GM13976 (cell line): Measurements from ENCODE around the gene USP37.

Source experiments
- DNase-seq: peaks from one replicate; pipeline ENCODE4 v3.0.0; 2012; ENCODE audit warnings: low spot score
- in situ Hi-C: fragments of 300-500 bp; cut with MboI; formaldehyde crosslinking; loops from one replicate; pipeline ENCODE4 v1.12.0; 2022; ENCODE audit warnings: low sequenced_read_pairs, mixed read lengths, inconsistent platforms; ENCODE audit not compliant: unreplicated experiment
- TF ChIP-seq, protein P1 (sequence below): IDR thresholded peaks from 2 replicates; pipeline ENCODE4 v1.5.1; 2012; ENCODE audit warnings: borderline replicate concordance, mild to moderate bottlenecking; ENCODE audit not compliant: insufficient read depth; ENCODE audit errors: extremely low read depth, missing control alignments, control extremely low read depth

USP37 gene

DNA sequence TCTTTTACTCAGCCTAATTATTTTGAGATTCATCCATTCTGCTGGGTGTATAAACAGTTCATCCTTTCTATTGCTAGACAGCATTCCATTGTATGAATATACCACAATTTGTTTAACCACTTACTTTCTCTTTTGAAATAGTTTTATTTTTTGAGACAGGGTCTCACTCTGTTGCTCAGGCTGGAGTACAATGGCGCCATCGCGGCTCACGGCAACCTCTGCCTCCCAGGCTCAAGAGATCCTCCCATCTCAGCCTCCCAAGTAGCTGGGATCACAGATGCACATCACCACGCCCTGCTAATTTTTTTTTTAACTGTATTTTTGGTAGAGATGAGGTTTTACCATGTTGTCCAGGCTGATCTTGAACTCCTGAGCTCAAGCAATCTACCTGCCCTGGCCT is 54.5 kb downstream of the USP37 start:
- no peak for DNase-seq
- TF ChIP-seq, protein P1, sequence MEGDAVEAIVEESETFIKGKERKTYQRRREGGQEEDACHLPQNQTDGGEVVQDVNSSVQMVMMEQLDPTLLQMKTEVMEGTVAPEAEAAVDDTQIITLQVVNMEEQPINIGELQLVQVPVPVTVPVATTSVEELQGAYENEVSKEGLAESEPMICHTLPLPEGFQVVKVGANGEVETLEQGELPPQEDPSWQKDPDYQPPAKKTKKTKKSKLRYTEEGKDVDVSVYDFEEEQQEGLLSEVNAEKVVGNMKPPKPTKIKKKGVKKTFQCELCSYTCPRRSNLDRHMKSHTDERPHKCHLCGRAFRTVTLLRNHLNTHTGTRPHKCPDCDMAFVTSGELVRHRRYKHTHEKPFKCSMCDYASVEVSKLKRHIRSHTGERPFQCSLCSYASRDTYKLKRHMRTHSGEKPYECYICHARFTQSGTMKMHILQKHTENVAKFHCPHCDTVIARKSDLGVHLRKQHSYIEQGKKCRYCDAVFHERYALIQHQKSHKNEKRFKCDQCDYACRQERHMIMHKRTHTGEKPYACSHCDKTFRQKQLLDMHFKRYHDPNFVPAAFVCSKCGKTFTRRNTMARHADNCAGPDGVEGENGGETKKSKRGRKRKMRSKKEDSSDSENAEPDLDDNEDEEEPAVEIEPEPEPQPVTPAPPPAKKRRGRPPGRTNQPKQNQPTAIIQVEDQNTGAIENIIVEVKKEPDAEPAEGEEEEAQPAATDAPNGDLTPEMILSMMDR, result no peak
- in situ Hi-C loops, result no loop called here

DNA sequence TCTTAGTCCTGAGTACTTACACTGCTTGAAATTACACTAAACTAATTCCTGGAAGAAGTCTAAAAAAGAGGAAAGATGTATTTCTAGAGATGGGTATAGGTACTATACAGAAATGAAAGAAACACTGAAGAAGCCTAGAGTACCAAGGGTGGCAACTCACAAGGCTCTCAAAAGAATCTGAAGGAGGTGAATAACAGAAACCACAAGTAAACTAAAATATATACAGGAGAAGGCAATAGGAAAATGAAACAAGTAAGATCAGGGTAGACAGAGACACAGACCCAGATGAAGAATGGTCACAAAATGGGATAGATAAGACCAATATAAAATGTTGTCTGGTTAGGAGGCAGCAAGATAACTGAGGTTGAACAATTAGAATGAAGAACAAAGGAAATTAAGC is 59.9 kb downstream of the USP37 start:
- in situ Hi-C loops, result no loop called here
- TF ChIP-seq, protein P1, result no peak
- no peak for DNase-seq

DNA sequence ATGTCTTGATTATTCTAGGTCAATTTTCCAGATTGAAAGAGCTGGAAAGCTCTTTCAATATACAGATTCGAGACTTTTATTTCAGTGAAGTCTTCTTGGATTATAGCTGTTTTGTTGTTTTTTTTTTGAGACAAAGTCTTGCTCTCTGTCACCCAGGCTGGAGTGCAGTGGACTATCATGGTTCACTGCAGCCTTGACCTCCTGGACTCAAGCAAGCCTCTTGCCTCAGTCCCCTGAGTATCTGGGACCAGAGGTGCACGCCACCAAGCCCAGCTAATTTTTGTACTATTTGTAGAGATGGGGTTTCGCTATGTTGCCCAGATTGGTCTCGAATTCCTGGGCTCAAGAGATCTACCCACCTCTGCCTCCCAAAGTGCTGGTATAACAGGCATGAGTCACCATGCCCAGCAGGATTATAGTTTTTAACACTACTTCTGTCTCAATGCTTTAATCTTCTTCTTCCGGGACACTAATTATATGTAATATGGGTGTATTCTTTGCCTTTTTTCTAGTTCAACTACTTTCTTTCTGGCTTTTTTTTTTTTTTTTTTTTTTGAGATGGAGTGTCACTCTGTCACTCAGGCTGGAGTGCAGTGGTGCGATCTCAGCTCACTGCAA is 62.3 kb downstream of the USP37 start:
- DNase-seq, result no peak
- in situ Hi-C loops, result no loop called here

DNA sequence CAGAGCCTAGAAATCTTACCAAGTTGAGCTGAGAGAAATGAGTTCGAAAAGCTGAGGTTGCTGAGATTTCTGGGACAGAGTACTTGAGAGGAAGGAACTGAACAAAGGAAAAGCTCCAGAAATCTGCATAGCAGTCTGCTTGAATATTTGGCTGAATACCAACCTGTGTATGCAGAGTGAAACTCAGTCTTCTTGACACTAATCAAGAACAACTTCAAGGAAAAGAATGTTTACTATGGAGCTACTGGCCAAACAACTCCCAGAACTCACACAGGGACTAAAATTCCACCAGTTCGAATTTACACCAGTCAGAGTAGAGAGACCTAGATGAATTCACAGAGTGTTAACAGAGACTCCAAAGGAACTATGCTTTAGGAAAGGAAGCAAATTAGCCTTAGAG is 66.5 kb downstream of the USP37 start:
- TF ChIP-seq, protein P1, result no peak
- in situ Hi-C loops, result no loop called here
- no peak for DNase-seq

More for the DNA sequence above, 62.3 kb downstream of the USP37 start:
- TF ChIP-seq, protein P1, result no peak

DNA sequence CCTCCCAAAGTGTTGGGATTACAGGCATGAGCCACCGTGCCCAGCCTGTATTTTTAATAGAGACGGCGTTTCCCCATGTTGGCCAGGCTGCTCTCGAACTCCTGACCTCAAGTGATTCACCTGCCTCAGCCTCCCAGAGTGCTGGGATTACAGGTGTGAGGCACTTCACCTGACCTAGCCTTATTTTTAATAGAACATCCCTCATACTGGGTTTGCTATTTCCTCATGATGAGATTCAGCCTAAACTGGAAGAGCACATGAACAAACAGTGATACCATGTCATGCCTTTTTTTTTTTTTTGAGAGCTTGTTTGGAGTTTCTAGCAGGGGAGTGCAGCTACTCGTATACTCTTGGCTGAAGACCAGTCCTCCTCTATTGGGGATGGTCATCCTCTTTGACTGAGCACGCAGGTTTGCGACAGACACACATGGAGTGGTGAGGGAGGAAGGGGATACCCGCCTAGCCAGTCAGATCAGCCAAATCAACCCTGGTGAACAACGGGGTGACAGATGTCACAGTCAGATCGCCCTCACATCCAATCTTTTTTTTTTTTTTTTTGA is 67.6 kb downstream of the USP37 start:
- TF ChIP-seq, protein P1, result no peak
- DNase-seq, result no peak
- in situ Hi-C loops, result no loop called here

DNA sequence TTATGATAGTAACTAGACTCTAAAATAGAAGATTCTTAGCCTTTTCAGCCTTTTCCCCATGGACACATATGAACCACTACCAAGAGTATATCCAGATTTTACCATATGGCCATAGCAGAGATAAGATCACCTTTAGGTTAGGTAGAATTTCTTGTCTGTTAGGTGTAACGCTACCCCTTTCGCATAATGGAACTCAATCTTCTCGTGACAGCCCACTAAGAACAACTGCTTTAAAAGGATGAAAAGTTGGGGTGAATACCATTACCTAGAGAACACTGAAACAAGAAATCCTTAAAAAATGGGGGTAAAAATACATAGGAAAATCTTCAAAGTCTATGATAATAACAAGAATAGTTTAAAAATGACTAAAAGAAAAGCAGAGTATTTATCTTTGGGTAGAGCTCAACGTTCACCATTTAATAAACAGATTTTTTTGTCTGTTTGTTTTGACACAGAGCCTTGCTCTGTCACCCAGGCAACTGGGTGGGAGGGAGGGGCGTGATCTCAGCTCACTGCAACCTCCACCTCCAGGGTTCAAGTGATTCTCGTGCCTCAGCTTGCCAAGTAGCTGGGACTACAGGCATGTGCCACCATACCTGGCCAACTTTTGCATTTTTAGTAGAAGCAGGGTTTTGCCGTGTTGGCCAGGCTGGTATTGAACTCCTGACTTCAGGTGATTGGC is 82.0 kb downstream of the USP37 start:
- TF ChIP-seq, protein P1, result no peak
- in situ Hi-C loops, result no loop called here
- no peak for DNase-seq
